ENCODE data around the gene CRYBB3. TPM values are rescaled to one million over a fixed set of nuclear protein-coding genes. Genes with fewer than 3 reads are reported as not detected.

The CRYBB3 gene
- total and polyA plus RNA-seq, 2 of the 4 experiments (the other 2 are of a cell fraction): not detected

DNA sequence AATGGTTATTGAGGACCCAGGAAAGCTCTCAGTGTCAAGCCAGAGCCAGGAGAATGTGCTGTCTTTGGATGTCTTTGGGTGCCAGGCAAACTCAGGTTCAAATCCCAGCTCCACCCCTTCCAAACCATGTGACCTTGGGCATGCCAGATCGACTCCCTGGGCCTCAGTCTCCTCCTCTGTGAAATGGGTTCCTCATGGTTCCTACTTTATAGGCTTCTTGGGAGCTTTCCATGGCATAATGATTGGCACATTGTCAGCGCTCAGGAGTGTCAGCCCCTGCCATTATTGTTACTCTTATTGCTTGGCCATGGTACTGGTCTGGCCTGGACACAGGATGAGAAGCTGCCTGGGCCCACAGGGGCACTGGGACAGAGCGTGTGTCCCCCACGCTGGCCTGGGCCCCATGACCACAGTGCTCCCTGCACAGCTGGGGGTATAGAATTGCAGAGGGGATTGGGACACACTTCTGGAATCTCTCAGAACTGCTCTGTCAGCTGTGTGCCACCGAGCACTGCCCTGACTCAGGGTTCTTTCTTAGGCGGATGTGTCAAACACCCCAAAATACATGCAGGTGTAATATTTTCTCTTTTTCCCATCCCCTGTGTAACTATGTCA is 37.6 kb upstream of the CRYBB3 start:
- H3K23ac ChIP-seq (ENCODE audit: low read depth, low read length): no peak overlapping the region
- no peak overlapping the region for H3K27ac ChIP-seq (ENCODE audit: insufficient read depth, low read length)
- no peak for DNase-seq
- no peak overlapping the region for H3K9ac ChIP-seq (ENCODE audit: low read depth, low read length)
- ChIA-PET CTCF (no interaction called here), POLR2A (ENCODE audit: unreplicated experiment) (no interaction called here)
- no peak overlapping the region for H2BK5ac ChIP-seq (ENCODE audit: low read depth, low read length, poor library complexity, severe bottlenecking)
- no peaks in the 10 kb centered on the region for H3K4me1 ChIP-seq (ENCODE audit: control insufficient read depth, insufficient read depth, low read length)
- no TSS peak for BruUV-seq (replicated peaks)
- H3K9me3 ChIP-seq (ENCODE audit: control insufficient read depth, insufficient read depth, low read length): no peaks in the 10 kb centered on the region
- TF ChIP-seq FOS (IDR thresholded peaks at IDR 0.05; ENCODE audit: low read depth, low read length) (no peak), MAFK (IDR thresholded peaks at IDR 0.05; ENCODE audit: low read depth, low read length) (no peak), POLR2A (IDR thresholded peaks at IDR 0.05; ENCODE audit: low read depth, low read length) (no peak), CEBPB (IDR thresholded peaks at IDR 0.05; ENCODE audit: low read depth, low read length) (no peak), ELK1 (IDR thresholded peaks at IDR 0.05; ENCODE audit: borderline replicate concordance, low read depth, low read length) (no peak), MAZ (IDR thresholded peaks at IDR 0.05; ENCODE audit: borderline replicate concordance, low read depth, low read length) (no peak), RCOR1 (IDR thresholded peaks at IDR 0.05; ENCODE audit: insufficient replicate concordance, low read length) (no peak), RAD21 (IDR thresholded peaks at IDR 0.05; ENCODE audit: low read length) (no peak), MXI1 (IDR thresholded peaks at IDR 0.05; ENCODE audit: borderline replicate concordance, low read depth, low read length) (no peak), USF2 (IDR thresholded peaks at IDR 0.05; ENCODE audit: low read depth, low read length) (no peak), SMC3 (IDR thresholded peaks at IDR 0.05; ENCODE audit: low read depth, low read length) (no peak), CHD1 (IDR thresholded peaks at IDR 0.05; ENCODE audit: low read depth, low read length) (no peak), RFX5 (IDR thresholded peaks at IDR 0.05; ENCODE audit: low read depth, low read length) (no peak), BHLHE40 (IDR thresholded peaks at IDR 0.05; ENCODE audit: low read depth, low read length) (no peak)
- TF ChIP-seq, protein P1, sequence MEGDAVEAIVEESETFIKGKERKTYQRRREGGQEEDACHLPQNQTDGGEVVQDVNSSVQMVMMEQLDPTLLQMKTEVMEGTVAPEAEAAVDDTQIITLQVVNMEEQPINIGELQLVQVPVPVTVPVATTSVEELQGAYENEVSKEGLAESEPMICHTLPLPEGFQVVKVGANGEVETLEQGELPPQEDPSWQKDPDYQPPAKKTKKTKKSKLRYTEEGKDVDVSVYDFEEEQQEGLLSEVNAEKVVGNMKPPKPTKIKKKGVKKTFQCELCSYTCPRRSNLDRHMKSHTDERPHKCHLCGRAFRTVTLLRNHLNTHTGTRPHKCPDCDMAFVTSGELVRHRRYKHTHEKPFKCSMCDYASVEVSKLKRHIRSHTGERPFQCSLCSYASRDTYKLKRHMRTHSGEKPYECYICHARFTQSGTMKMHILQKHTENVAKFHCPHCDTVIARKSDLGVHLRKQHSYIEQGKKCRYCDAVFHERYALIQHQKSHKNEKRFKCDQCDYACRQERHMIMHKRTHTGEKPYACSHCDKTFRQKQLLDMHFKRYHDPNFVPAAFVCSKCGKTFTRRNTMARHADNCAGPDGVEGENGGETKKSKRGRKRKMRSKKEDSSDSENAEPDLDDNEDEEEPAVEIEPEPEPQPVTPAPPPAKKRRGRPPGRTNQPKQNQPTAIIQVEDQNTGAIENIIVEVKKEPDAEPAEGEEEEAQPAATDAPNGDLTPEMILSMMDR (conservative IDR thresholded peaks at IDR 0.05; ENCODE audit: low read depth, low read length): no peak
- no peak overlapping the region for H2AFZ ChIP-seq (replicated peaks; ENCODE audit: low read length, poor library complexity)
- no peak overlapping the region for H4K5ac ChIP-seq (ENCODE audit: low read depth, low read length)
- H2BK120ac ChIP-seq (ENCODE audit: low read depth, low read length): no peak overlapping the region
- no peaks in the 10 kb centered on the region for H4K20me1 ChIP-seq (ENCODE audit: insufficient read depth, low read length)
- no peak for ATAC-seq (ENCODE audit: low read depth)
- H3K56ac ChIP-seq (ENCODE audit: extremely low read depth, insufficient read depth, low read length): no peak overlapping the region
- H2BK20ac ChIP-seq (ENCODE audit: low read depth, low read length): no peak overlapping the region
- no peaks in the 10 kb centered on the region for H3K9me1 ChIP-seq (ENCODE audit: insufficient read depth, low read length)
- no peak overlapping the region for H2AK9ac ChIP-seq (replicated peaks; ENCODE audit: low read depth, low read length, poor library complexity)
- no peak overlapping the region for H4K8ac ChIP-seq (ENCODE audit: low read depth in 2 of 2, low read length in 2 of 2)
- H3K4me3 ChIP-seq (ENCODE audit: insufficient read depth, low read depth, low read length): no peak overlapping the region
- H3K18ac ChIP-seq (ENCODE audit: low read depth, low read length): no peak overlapping the region
- H3K14ac ChIP-seq (replicated peaks; ENCODE audit: low read depth, low read length): no peak overlapping the region
- no peak overlapping the region for H3K4ac ChIP-seq (ENCODE audit: low read depth, low read length)
- no peak overlapping the region for H4K91ac ChIP-seq (ENCODE audit: insufficient read depth, low read depth, low read length)
- in situ Hi-C loops (cut with MboI; ENCODE audit: low sequenced_read_pairs) (no loop called here), intact Hi-C loops (cut with micrococcal nuclease) (no loop called here), dilution Hi-C loops (cut with HindIII; ENCODE audit: low sequenced_read_pairs, unreplicated experiment) (no loop called here)
- H3K36me3 ChIP-seq (ENCODE audit: control insufficient read depth, insufficient read depth, low read length): no peaks in the 10 kb centered on the region
- 73% methylated on average over 3 of the region's 6 CpGs; no CpG with 5 or more reads in 1 of the 2 experiments for WGBS, 2 experiments (ENCODE audit: extremely low coverage in 2 of 2, insufficient read length in 1 of 2)
- H3K4me2 ChIP-seq (ENCODE audit: low read depth, low read length): no peak overlapping the region
- no peaks in the 10 kb centered on the region for H3K79me1 ChIP-seq (ENCODE audit: low read depth in 1 of 2, low read length in 2 of 2)
- H2BK15ac ChIP-seq (ENCODE audit: low read depth, low read length): no peak overlapping the region
- H3K27me3 ChIP-seq (ENCODE audit: control insufficient read depth, insufficient read depth, low read length): no peaks in the 10 kb centered on the region
- no peak overlapping the region for H2AK5ac ChIP-seq (ENCODE audit: low read depth, low read length)
